Endothelial cell of umbilical vein (primary cell): ENCODE measurements around the gene MTSS2. TPM values are rescaled to one million over a fixed set of nuclear protein-coding genes. Genes with fewer than 3 reads are reported as not detected.

Experiments used
- BruUV-seq: library from RNA; stranded (reverse); fragments of 400-500 nt; replicated peaks from 2 replicates; lab custom pipeline; 2021; lab: Mats Ljungman, UMichigan
- CTCF ChIA-PET: fragments of 300-600, 350-600 bp; sonication (Branson Sonifier 250); formaldehyde crosslinking; loops from one replicate; lab custom pipeline; 2021; ENCODE audit warnings: antibody characterized with exemption, inconsistent platforms; lab: Charles Lee
- POLR2A ChIA-PET: fragments of 300-600, 350-600 bp; sonication (Branson Sonifier 250); formaldehyde crosslinking; loops from one replicate; lab custom pipeline; 2021; ENCODE audit warnings: antibody characterized with exemption, inconsistent platforms; lab: Charles Lee
- DNase-seq: peaks from one replicate; pipeline ENCODE4 v3.0.0-alpha.2; 2011; ENCODE audit warnings: low read depth, low spot score
- FAIRE-seq: peaks from 2 replicates; lab custom pipeline; 2011; peaks lifted over from hg19 to GRCh38; lab: Jason Lieb, UNC
- H2AFZ ChIP-seq: 2 replicates; pipeline ENCODE4 v1.6.0; 2012; ENCODE audit warnings: low read depth, low read length, control low read depth, inconsistent platforms
- H3K27ac ChIP-seq: 2 replicates; pipeline ENCODE4 v1.5.1; 2011; ENCODE audit warnings: low read depth, mild to moderate bottlenecking, control low read depth, low read length, moderate library complexity; ENCODE audit not compliant: insufficient read depth
- H3K27me3 ChIP-seq, 2 experiments: 2 replicates each; pipeline versions ENCODE4 v1.6.0 to v1.6.1; 2011; ENCODE audit warnings: low read length in 2 of 2, mixed read lengths in 1 of 2; ENCODE audit not compliant: control insufficient read depth in 2 of 2, insufficient read depth in 2 of 2
- H3K36me3 ChIP-seq, 2 experiments: 2 replicates in 1 of 2; 3 replicates in 1 of 2; pipeline ENCODE4 v1.5.1; 2011; ENCODE audit warnings: low read length in 2 of 2, mild to moderate bottlenecking in 1 of 2, moderate library complexity in 1 of 2; ENCODE audit not compliant: control insufficient read depth in 2 of 2, insufficient read depth in 2 of 2; ENCODE audit errors: extremely low read depth in 1 of 2
- H3K4me1 ChIP-seq: 3 replicates; pipeline ENCODE4 v1.5.1; 2011; ENCODE audit warnings: mild to moderate bottlenecking, low read length; ENCODE audit not compliant: control insufficient read depth, insufficient read depth; ENCODE audit errors: extremely low read depth
- H3K4me2 ChIP-seq: 2 replicates; pipeline ENCODE4 v1.6.1; 2011; ENCODE audit warnings: low read length, control low read depth, mixed read lengths; ENCODE audit not compliant: insufficient read depth
- H3K4me3 ChIP-seq, 3 experiments: fragments of 200-600 bp in 1 of 3; sonication (generic), shearing (Covaris generic) in 1 of 3; replicated peaks in 1 of 3; 2 replicates each; pipeline ENCODE4 v1.5.1; 2011 to 2016; ENCODE audit warnings: control low read depth in 3 of 3, low read length in 3 of 3, mild to moderate bottlenecking in 2 of 3, inconsistent platforms in 1 of 3, low read depth in 1 of 3, moderate library complexity in 1 of 3; ENCODE audit not compliant: insufficient read depth in 1 of 3
- H3K79me2 ChIP-seq: 2 replicates; pipeline ENCODE4 v1.6.0; 2012; ENCODE audit warnings: low read length, inconsistent platforms; ENCODE audit not compliant: control insufficient read depth, insufficient read depth
- H3K9ac ChIP-seq: replicated peaks from 2 replicates; pipeline ENCODE3; 2011; ENCODE audit warnings: low read length, control low read depth; ENCODE audit not compliant: insufficient read depth; ENCODE audit errors: extremely low read depth
- H3K9me1 ChIP-seq: replicated peaks from 3 replicates; pipeline ENCODE4 v1.6.0; 2011; ENCODE audit warnings: mild to moderate bottlenecking, low read length; ENCODE audit not compliant: control insufficient read depth, insufficient read depth; ENCODE audit errors: extremely low read depth
- H3K9me3 ChIP-seq: replicated peaks from 2 replicates; pipeline ENCODE4 v1.5.1; 2012; ENCODE audit warnings: low read length, inconsistent platforms; ENCODE audit not compliant: control insufficient read depth, insufficient read depth
- H4K20me1 ChIP-seq: replicated peaks from 2 replicates; pipeline ENCODE3; 2011; ENCODE audit warnings: mild to moderate bottlenecking, low read length; ENCODE audit not compliant: control insufficient read depth, insufficient read depth; ENCODE audit errors: extremely low read depth
- CTCF ChIP-seq, 2 donors: IDR thresholded peaks; 1 replicate in 1 of 2; 2 replicates in 1 of 2; pipeline ENCODE4 v1.5.1; 2011; ENCODE audit warnings: low read length in 2 of 2, mild to moderate bottlenecking in 2 of 2, moderate library complexity in 2 of 2, control low read depth in 1 of 2, inconsistent platforms in 1 of 2, low read depth in 1 of 2; ENCODE audit not compliant: insufficient read depth in 1 of 2; ENCODE audit errors: extremely low read depth in 1 of 2
- EZH2 ChIP-seq: IDR thresholded peaks from 2 replicates; pipeline ENCODE4 v1.6.1; 2012; ENCODE audit warnings: borderline replicate concordance, low read depth, mild to moderate bottlenecking, moderate library complexity, low read length, inconsistent platforms; ENCODE audit not compliant: severe bottlenecking
- FOS ChIP-seq: IDR thresholded peaks from 2 replicates; pipeline ENCODE4 v1.6.1; 2011; ENCODE audit warnings: mild to moderate bottlenecking, low read length, moderate library complexity, borderline replicate concordance; ENCODE audit not compliant: insufficient read depth
- GATA2 ChIP-seq: IDR thresholded peaks from 2 replicates; pipeline ENCODE4 v1.7.0; 2011; ENCODE audit warnings: low read depth, mild to moderate bottlenecking, moderate library complexity, mixed read lengths, low read length; ENCODE audit not compliant: insufficient read length, insufficient read depth
- JUN ChIP-seq: IDR thresholded peaks from 2 replicates; pipeline ENCODE4 v1.6.1; 2011; ENCODE audit warnings: borderline replicate concordance, low read depth; ENCODE audit not compliant: insufficient read length, insufficient read depth
- MAX ChIP-seq: IDR thresholded peaks from 2 replicates; pipeline ENCODE4 v1.6.1; 2011; ENCODE audit not compliant: insufficient read depth, insufficient read length
- MYC ChIP-seq: IDR thresholded peaks from one replicate; pipeline ENCODE4 v1.6.1; 2011; ENCODE audit warnings: mild to moderate bottlenecking, low read depth, low read length
- POLR2A ChIP-seq: IDR thresholded peaks from 2 replicates; pipeline ENCODE4 v1.6.1; 2012; ENCODE audit warnings: low read depth, mild to moderate bottlenecking, control low read depth, low read length
- POLR2AphosphoS5 ChIP-seq: IDR thresholded peaks from 2 replicates; pipeline ENCODE4 v1.6.1; 2012; ENCODE audit warnings: low read depth, mild to moderate bottlenecking, control low read depth, low read length, moderate library complexity; ENCODE audit not compliant: insufficient read depth
- dilution Hi-C: fragments of 300-500 bp; cut with MboI; formaldehyde crosslinking; loops from one replicate; pipeline ENCODE4 v1.15.0; 2019; ENCODE audit warnings: low sequenced_read_pairs; ENCODE audit not compliant: extremely low pct_ligation_motif_present
- intact Hi-C: fragments of 100-400 bp; cut with micrococcal nuclease; formaldehyde crosslinking; loops from one replicate; pipeline ENCODE4 v1.10.0; 2022
- polyA plus RNA-seq, 4 experiments: library from polyadenylated mRNA; depleted of rRNA in 3 of 4; stranded (reverse) in 3 of 4; unstranded in 1 of 4; fragments of >200 nt; gene quantifications; 2 replicates each; pipeline versions ENCODE4 v1.2.1 to v1.2.3, GENCODE V29; 2011 to 2012; ENCODE audit warnings: missing spikeins in 1 of 4
- total RNA-seq: library from RNA; stranded (reverse); gene quantifications from 2 replicates; pipeline ENCODE4 v1.2.3, GENCODE V29; 2021

The MTSS2 gene
- total and polyA plus RNA-seq, 2 donors (not counting 3 experiments of a cell fraction or from before 2014, with no cell fraction given): 38.4 to 42.3 TPM

GRCh38 chr16:70723740-70724145, 37.9 kb upstream of the MTSS2 start:
- FAIRE-seq (no peak), DNase-seq (no peak)
- BruUV-seq: no TSS peak
- dilution Hi-C loops: no loop called here
- no peak for TF ChIP-seq JUN
- TF ChIP-seq POLR2A: no peak
- no peak for TF ChIP-seq MYC
- TF ChIP-seq CTCF (IDR thresholded peaks at IDR 0.05; ENCODE audit: extremely low read depth in 1 of 2, insufficient read depth in 1 of 2, low read depth in 1 of 2, low read length in 2 of 2): no peak
- no peak for TF ChIP-seq EZH2
- TF ChIP-seq GATA2: no peak
- no peak for TF ChIP-seq POLR2AphosphoS5
- TF ChIP-seq FOS: no peak
- no peak for TF ChIP-seq MAX
- Histone ChIP-seq H3K27me3 (no peaks in the 10 kb centered on the region), H4K20me1 (no peaks in the 10 kb centered on the region), H3K9me3 (no peaks in the 10 kb centered on the region), H2AFZ (no peak overlapping the region), H3K4me2 (no peak overlapping the region), H3K36me3 (peaks cover 0 to 8% of the 10 kb centered on the region in 2 experiments), H3K27ac (no peak overlapping the region), H3K4me3 (no peak overlapping the region), H3K9ac (no peak overlapping the region), H3K79me2 (no peaks in the 10 kb centered on the region), H3K9me1 (no peaks in the 10 kb centered on the region), H3K4me1 (no peaks in the 10 kb centered on the region)
- intact Hi-C loops: no loop called here
- ChIA-PET CTCF (interaction anchor here (0.9 to 1.8 kb wide), 2 partner anchors 15 to 47 kb away, joined by 3 to 5 read pairs; no protein-coding TSS in a partner anchor), POLR2A (no interaction called here)
